Endothelial cell (in vitro differentiated cells): Measurements from ENCODE around the gene USP40. TPM values are rescaled to one million over a fixed set of nuclear protein-coding genes. Genes with fewer than 3 reads are reported as not detected.

Source experiments
- DNase-seq: peaks from one replicate; pipeline ENCODE4 v3.0.0; 2021; ENCODE audit warnings: low spot score
- H3K27ac Mint-ChIP-seq: one replicate; pipeline ENCODE4 v1.8.0; 2021; ENCODE audit warnings: mixed read lengths, inconsistent platforms; ENCODE audit not compliant: unreplicated experiment
- H3K27me3 Mint-ChIP-seq: one replicate; pipeline ENCODE4 v1.8.0; 2021; ENCODE audit warnings: mild to moderate bottlenecking, moderate library complexity, mixed read lengths, inconsistent platforms; ENCODE audit not compliant: unreplicated experiment
- H3K36me3 Mint-ChIP-seq: one replicate; pipeline ENCODE4 v1.8.0; 2021; ENCODE audit warnings: mild to moderate bottlenecking, low read depth, mixed read lengths, inconsistent platforms; ENCODE audit not compliant: unreplicated experiment
- H3K4me1 Mint-ChIP-seq: one replicate; pipeline ENCODE4 v1.8.0; 2021; ENCODE audit warnings: mild to moderate bottlenecking, mixed read lengths, inconsistent platforms; ENCODE audit not compliant: unreplicated experiment
- H3K4me3 Mint-ChIP-seq: one replicate; pipeline ENCODE4 v1.8.0; 2021; ENCODE audit warnings: mild to moderate bottlenecking, mixed read lengths, inconsistent platforms; ENCODE audit not compliant: unreplicated experiment
- H3K9me3 Mint-ChIP-seq: one replicate; pipeline ENCODE4 v1.8.0; 2021; ENCODE audit warnings: mixed read lengths, inconsistent platforms; ENCODE audit not compliant: unreplicated experiment
- total RNA-seq: library from RNA; stranded (reverse); fragmentation: NEBNext Ultra II Directional; extraction: Animal tissue kit (Norgen Biotek cat#: 25700); gene quantifications from one replicate; pipeline ENCODE4 v1.2.1, GENCODE V29; 2021; ENCODE audit not compliant: unreplicated experiment
- TF ChIP-seq, protein P1 (sequence below): fragments of 200-600 bp; sonication (generic); IDR thresholded peaks from one replicate; pipeline ENCODE4 v1.5.0; 2021; ENCODE audit warnings: antibody characterized with exemption; ENCODE audit not compliant: unreplicated experiment

USP40 gene
- total RNA-seq, 1 donor from 2014 or later, result 23.6 TPM

GRCh38 chr2:233513953-233514655 is 52.5 kb downstream of the USP40 start:
- DNase-seq, result no peak
- Mint-ChIP-seq H3K4me3 (no peak overlapping the region), H3K27me3 (no peaks in the 10 kb centered on the region), H3K9me3 (no peaks in the 10 kb centered on the region), H3K4me1 (no peaks in the 10 kb centered on the region), H3K36me3 (no peaks in the 10 kb centered on the region), H3K27ac (no peak overlapping the region)
- TF ChIP-seq, protein P1, sequence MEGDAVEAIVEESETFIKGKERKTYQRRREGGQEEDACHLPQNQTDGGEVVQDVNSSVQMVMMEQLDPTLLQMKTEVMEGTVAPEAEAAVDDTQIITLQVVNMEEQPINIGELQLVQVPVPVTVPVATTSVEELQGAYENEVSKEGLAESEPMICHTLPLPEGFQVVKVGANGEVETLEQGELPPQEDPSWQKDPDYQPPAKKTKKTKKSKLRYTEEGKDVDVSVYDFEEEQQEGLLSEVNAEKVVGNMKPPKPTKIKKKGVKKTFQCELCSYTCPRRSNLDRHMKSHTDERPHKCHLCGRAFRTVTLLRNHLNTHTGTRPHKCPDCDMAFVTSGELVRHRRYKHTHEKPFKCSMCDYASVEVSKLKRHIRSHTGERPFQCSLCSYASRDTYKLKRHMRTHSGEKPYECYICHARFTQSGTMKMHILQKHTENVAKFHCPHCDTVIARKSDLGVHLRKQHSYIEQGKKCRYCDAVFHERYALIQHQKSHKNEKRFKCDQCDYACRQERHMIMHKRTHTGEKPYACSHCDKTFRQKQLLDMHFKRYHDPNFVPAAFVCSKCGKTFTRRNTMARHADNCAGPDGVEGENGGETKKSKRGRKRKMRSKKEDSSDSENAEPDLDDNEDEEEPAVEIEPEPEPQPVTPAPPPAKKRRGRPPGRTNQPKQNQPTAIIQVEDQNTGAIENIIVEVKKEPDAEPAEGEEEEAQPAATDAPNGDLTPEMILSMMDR, result no peak

DNA sequence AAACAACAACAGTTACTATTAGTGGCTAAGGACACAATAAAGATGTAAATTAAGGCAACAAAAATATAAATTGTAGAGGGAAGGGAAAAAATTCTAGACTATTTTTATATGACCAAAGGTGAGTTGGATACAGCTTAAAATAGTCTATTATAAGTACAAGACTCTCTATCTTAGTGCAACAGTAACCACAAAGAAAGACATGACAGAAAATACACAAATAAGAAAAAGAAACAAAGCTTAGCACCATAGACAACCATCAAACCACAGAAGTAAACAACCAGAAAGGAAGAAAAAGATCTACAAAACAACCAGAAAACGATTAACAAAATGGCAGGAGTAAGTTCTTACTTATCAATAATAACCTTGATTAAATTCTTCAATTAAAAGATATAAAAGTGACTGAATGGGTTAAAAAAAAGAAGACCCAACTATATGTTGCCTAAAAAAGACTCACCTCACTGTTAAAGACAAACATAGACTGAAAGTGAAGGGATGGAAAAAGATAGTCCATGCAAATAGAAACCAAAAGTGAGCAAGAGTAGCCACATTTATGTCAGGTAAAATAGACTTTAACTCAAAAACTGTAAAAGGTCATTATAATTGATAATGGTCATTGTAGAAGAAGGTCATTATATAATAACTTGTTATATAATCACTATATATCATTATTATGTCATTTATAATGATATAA is 62.5 kb downstream of the USP40 start:
- TF ChIP-seq, protein P1, result no peak
- DNase-seq, result no peak
- H3K4me3 Mint-ChIP-seq, result no peak overlapping the region
- H3K36me3 Mint-ChIP-seq, result peaks cover 7% of the 10 kb centered on the region
- peaks cover 3% of the 10 kb centered on the region for H3K4me1 Mint-ChIP-seq
- H3K27me3 Mint-ChIP-seq, result no peaks in the 10 kb centered on the region
- H3K27ac Mint-ChIP-seq, result no peak overlapping the region
- no peaks in the 10 kb centered on the region for H3K9me3 Mint-ChIP-seq

DNA sequence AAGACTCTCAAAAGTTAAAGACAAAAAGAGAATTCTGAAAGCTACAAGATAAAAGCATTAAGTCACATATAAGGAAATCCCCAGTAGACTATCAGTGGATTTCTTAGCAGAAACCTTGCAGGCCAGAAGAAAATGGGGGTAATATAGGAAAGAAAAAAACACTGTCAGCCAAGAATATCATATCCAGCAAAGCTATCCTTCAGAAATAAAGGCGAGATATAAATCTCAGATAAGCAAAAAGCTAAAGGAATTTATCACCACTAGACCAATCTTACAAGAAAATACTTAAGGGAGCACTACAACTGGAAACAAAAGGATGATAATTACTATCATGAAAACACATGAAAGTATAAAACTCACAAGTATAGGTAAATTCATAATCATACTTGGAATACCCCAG is 63.1 kb downstream of the USP40 start:
- Mint-ChIP-seq H3K9me3 (no peaks in the 10 kb centered on the region), H3K27ac (no peak overlapping the region), H3K4me1 (peaks cover 3% of the 10 kb centered on the region), H3K36me3 (peaks cover 7% of the 10 kb centered on the region), H3K27me3 (no peaks in the 10 kb centered on the region), H3K4me3 (no peak overlapping the region)
- TF ChIP-seq, protein P1, result no peak
- DNase-seq, result no peak

DNA sequence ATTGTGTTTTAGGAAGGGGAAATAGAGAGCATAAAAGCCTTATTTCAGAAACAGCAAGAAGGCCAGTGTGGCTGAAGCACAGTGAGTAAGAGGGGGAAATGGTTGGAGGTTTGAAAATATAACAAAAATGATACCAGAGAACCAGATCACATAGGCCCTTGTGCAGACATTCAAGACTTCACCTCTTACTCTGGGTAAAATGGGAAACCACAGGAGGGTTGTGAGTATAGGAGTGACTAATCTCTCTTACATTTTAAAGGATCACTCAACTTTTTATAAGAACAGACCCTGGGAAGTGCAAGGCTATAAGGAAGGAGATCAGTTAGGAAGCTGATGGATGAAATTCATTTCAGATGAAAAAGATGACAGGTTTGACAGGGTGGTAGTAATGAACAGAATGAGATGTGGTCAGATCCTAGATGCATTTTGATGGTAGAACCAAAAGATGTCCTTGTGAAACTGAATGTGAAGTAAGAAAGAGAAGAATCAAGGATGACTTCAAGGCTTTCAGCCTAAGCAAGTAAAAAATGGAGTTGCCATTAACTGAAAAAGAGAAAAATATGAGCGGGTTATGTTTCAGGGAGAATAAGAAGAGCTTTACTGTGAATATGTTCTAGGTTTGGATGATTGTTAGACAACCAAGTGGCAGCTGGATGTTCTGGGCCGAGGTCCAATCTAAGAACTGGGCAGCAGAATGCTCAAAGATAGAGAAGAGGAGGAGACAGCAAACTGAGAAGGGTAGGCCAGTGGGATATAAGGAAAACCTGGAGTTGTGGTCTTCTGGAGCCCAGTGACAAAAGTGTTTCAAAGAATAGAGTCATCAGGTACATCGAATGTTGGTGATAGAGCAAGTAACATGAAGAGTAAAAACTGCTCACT is 65.1 kb downstream of the USP40 start:
- Mint-ChIP-seq H3K36me3 (peaks cover 7% of the 10 kb centered on the region), H3K9me3 (no peaks in the 10 kb centered on the region), H3K4me3 (no peak overlapping the region), H3K27me3 (no peaks in the 10 kb centered on the region), H3K4me1 (peaks cover 3% of the 10 kb centered on the region), H3K27ac (no peak overlapping the region)
- no peak for DNase-seq
- TF ChIP-seq, protein P1, result no peak
